Natural killer cell (primary cell): ENCODE data around the gene OGFRL1. TPM values are rescaled to one million over a fixed set of nuclear protein-coding genes. Genes with fewer than 3 reads are reported as not detected.

Experiments
- ATAC-seq, 3 donors: fragments of 150-1000 bp in 2 of 3; fragments of 200-7000 bp in 1 of 3; cut with Tn5 transposase; 1 replicate in 1 of 3; 2 replicates in 2 of 3; pipeline ENCODE4 v1.10.0; 2021; ENCODE audit warnings: mild to moderate bottlenecking in 2 of 3, moderate library complexity in 2 of 3
- DNase-seq, 2 donors: peaks; one replicate each; pipeline versions ENCODE4 v3.0.0 to v3.0.0-alpha.2; 2013 to 2021; ENCODE audit warnings: mixed read lengths in 1 of 2
- H3K27ac ChIP-seq: one replicate; pipeline ENCODE4 v1.5.1; 2013; ENCODE audit warnings: mild to moderate bottlenecking, low read length
- H3K27me3 ChIP-seq: one replicate; pipeline ENCODE4 v1.6.1; 2013; ENCODE audit warnings: low read length; ENCODE audit not compliant: control insufficient read depth, insufficient read depth
- H3K36me3 ChIP-seq: one replicate; pipeline ENCODE4 v1.6.1; 2013; ENCODE audit warnings: low read length; ENCODE audit not compliant: control insufficient read depth, insufficient read depth
- H3K4me1 ChIP-seq: one replicate; pipeline ENCODE4 v1.6.1; 2013; ENCODE audit warnings: low read length; ENCODE audit not compliant: control insufficient read depth, insufficient read depth
- H3K4me3 ChIP-seq: one replicate; pipeline ENCODE4 v1.5.1; 2013; ENCODE audit warnings: low read length
- H3K9me3 ChIP-seq: one replicate; pipeline ENCODE4 v1.6.1; 2013; ENCODE audit warnings: low read length; ENCODE audit not compliant: control insufficient read depth, insufficient read depth
- H3K27ac Mint-ChIP-seq, 2 donors: one replicate each; pipeline ENCODE4 v1.8.0; 2022; ENCODE audit warnings: mild to moderate bottlenecking in 2 of 2, mixed read lengths in 2 of 2, moderate library complexity in 1 of 2
- H3K27me3 Mint-ChIP-seq, 2 donors: one replicate each; pipeline ENCODE4 v1.8.0; 2022; ENCODE audit warnings: low read depth in 2 of 2, mixed read lengths in 2 of 2
- H3K36me3 Mint-ChIP-seq: one replicate; pipeline ENCODE4 v1.8.0; 2022; ENCODE audit warnings: mixed read lengths
- H3K4me1 Mint-ChIP-seq, 2 donors: one replicate each; pipeline ENCODE4 v1.8.0; 2022; ENCODE audit warnings: mixed read lengths in 2 of 2
- H3K4me3 Mint-ChIP-seq: one replicate; pipeline ENCODE4 v1.8.0; 2022; ENCODE audit warnings: mild to moderate bottlenecking, moderate library complexity, mixed read lengths
- H3K9me3 Mint-ChIP-seq, 2 donors: one replicate each; pipeline ENCODE4 v1.8.0; 2022; ENCODE audit warnings: mixed read lengths in 2 of 2
- CTCF ChIP-seq: fragments of 200-600 bp; IDR thresholded peaks from one replicate; pipeline ENCODE4 v1.8.0; 2022; ENCODE audit warnings: antibody characterized with exemption
- WGBS: methylation state at CpG from one replicate; pipeline ENCODE4 v1.1.7; 2013; ENCODE audit warnings: missing lambda C conversion rate; ENCODE audit not compliant: insufficient coverage; 5-methylcytosine and 5-hydroxymethylcytosine counted together
- intact Hi-C: fragments of 100-400 bp; cut with micrococcal nuclease; formaldehyde crosslinking; loops from one replicate; pipeline ENCODE4 v1.14.2; 2022
- total RNA-seq, 4 donors: library from RNA; stranded (reverse); fragments of 120-200 nt in 1 of 4; gene quantifications; one replicate each; pipeline versions ENCODE4 v1.2.3 to v1.2.4, GENCODE V29; 2013 to 2022

The OGFRL1 gene
- total RNA-seq, 3 donors from 2014 or later (not counting 1 experiment from before 2014, with no cell fraction given): 22.9 to 30.7 (median 25.6) TPM

GRCh38 chr6:71246596-71246995, 42.0 kb upstream of the OGFRL1 start:
- H3K4me1 Mint-ChIP-seq: peaks cover 0 to 4% of the 10 kb centered on the region in 2 donors
- H3K36me3 Mint-ChIP-seq: no peaks in the 10 kb centered on the region
- H3K9me3 ChIP-seq: no peaks in the 10 kb centered on the region
- no peak overlapping the region for H3K27ac ChIP-seq
- ATAC-seq (no peak), DNase-seq (no peak)
- no peak for TF ChIP-seq CTCF
- 92% methylated on average over 2 of the region's 2 CpGs for WGBS
- no peak overlapping the region for H3K27ac Mint-ChIP-seq
- no peak overlapping the region for H3K4me3 Mint-ChIP-seq
- H3K36me3 ChIP-seq: no peaks in the 10 kb centered on the region
- no peak overlapping the region for H3K4me3 ChIP-seq
- H3K27me3 ChIP-seq: no peaks in the 10 kb centered on the region
- H3K27me3 Mint-ChIP-seq: peaks cover 7 to 12% of the 10 kb centered on the region in 2 donors
- intact Hi-C loops: no loop called here
- H3K9me3 Mint-ChIP-seq: no peaks in the 10 kb centered on the region
- no peaks in the 10 kb centered on the region for H3K4me1 ChIP-seq

- Histone ChIP-seq H3K27me3 (no peaks in the 10 kb centered on the region), H3K36me3 (no peaks in the 10 kb centered on the region), H3K9me3 (no peaks in the 10 kb centered on the region), H3K4me1 (no peaks in the 10 kb centered on the region), H3K4me3 (no peak overlapping the region), H3K27ac (no peak overlapping the region)
- Mint-ChIP-seq H3K4me3 (no peak overlapping the region), H3K4me1 (peaks cover 0 to 4% of the 10 kb centered on the region in 2 donors), H3K9me3 (no peaks in the 10 kb centered on the region), H3K36me3 (no peaks in the 10 kb centered on the region), H3K27ac (no peak overlapping the region), H3K27me3 (peaks cover 13 to 19% of the 10 kb centered on the region in 2 donors)
- intact Hi-C loops: no loop called here
- WGBS: 58% methylated on average over 1 of the region's 1 CpG
- peak in 1 of 2 donors; percentile 7 for DNase-seq
- no peak for TF ChIP-seq CTCF
- ATAC-seq: peak; percentile 29 to 49 (median 48)
These were observed 40.3 kb upstream of the OGFRL1 start for GRCh38 chr6:71248306-71248765.

- Histone ChIP-seq H3K36me3 (no peaks in the 10 kb centered on the region), H3K4me3 (no peak overlapping the region), H3K4me1 (no peaks in the 10 kb centered on the region), H3K27ac (no peak overlapping the region), H3K27me3 (no peaks in the 10 kb centered on the region), H3K9me3 (no peaks in the 10 kb centered on the region)
- intact Hi-C loops: no loop called here
- Mint-ChIP-seq H3K4me3 (no peak overlapping the region), H3K4me1 (peaks cover 0 to 4% of the 10 kb centered on the region in 2 donors), H3K36me3 (no peaks in the 10 kb centered on the region), H3K27ac (no peak overlapping the region), H3K9me3 (no peaks in the 10 kb centered on the region), H3K27me3 (peaks cover 15 to 19% of the 10 kb centered on the region in 2 donors)
- no CpG with 5 or more reads among the region's 2 CpGs for WGBS
- no peak for TF ChIP-seq CTCF
- no peak for ATAC-seq
- DNase-seq: no peak
These were observed 39.6 kb upstream of the OGFRL1 start for GRCh38 chr6:71248878-71249544.
